ENCODE measurements around the gene IQSEC1. TPM values are rescaled to one million over a fixed set of nuclear protein-coding genes. Genes with fewer than 3 reads are reported as not detected.

The IQSEC1 gene
- total and polyA plus RNA-seq, 2 of the 8 experiments (the other 6 are each of a cell fraction or from before 2014, with no cell fraction given): 6.8 to 28.8 TPM

DNA sequence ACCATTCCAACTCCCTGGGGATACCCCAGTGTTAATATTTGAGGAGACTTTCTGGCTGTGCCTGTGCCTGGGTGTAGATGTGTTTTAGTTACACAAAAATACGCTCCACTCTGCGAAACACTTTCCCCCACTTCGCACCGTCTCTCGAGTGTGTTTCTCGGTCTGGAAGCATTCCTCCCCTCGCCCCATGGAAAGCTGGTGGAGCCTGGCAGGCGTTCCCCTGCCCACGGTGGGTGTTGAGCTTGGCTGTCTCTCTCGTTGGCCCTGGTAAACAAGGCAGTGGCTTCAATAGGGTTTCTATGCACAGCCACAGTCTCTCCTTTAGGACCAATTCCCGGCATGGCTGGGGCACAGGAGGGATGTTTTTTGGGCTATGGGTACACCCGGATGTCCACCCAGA, 19.3 kb downstream of the IQSEC1 start:
- H3K4me3 ChIP-seq (ENCODE audit: extremely low read depth in 1 of 4, insufficient read depth in 2 of 4, low read depth in 3 of 4, low read length in 4 of 4): no peak overlapping the region
- no peak overlapping the region for H4K91ac ChIP-seq (replicated peaks; ENCODE audit: insufficient read length, low read length)
- H3K27ac ChIP-seq (ENCODE audit: low read depth, low read length): no peak overlapping the region
- H3K79me2 ChIP-seq (ENCODE audit: control insufficient read depth in 1 of 2, insufficient read depth in 2 of 2, low read length in 2 of 2): no peaks in the 10 kb centered on the region
- no peak overlapping the region for H3K23ac ChIP-seq (ENCODE audit: insufficient read length)
- no peaks in the 10 kb centered on the region for H4K20me1 ChIP-seq (replicated peaks in 1 of 2; ENCODE audit: control insufficient read depth in 1 of 2, insufficient read depth in 2 of 2, low read length in 2 of 2)
- FAIRE-seq: no peak
- WGBS, 2 experiments (ENCODE audit: extremely low coverage in 1 of 2, insufficient coverage in 1 of 2, insufficient read length in 1 of 2, insufficient replicate concordance in 2 of 2, low coverage in 1 of 2, low lambda C conversion rate in 2 of 2, missing lambda C conversion rate in 1 of 2): 90% methylated on average over 12 of the region's 12 CpGs; no CpG with 5 or more reads in 1 of the 2 experiments
- ChIA-PET CTCF (ENCODE audit: partially characterized antibody) (interaction anchor here (0.6 to 1.6 kb wide), 4 partner anchors 13 to 27 kb away, joined by 3 read pairs; no protein-coding TSS in a partner anchor), POLR2A (ENCODE audit: partially characterized antibody) (no interaction called here)
- H3K56ac ChIP-seq (replicated peaks; ENCODE audit: insufficient read length, low read depth, low read length): no peak overlapping the region
- no peak overlapping the region for H3K9ac ChIP-seq (replicated peaks in 1 of 4; ENCODE audit: extremely low read depth in 1 of 4, low read depth in 3 of 4, low read length in 3 of 4)
- no peak overlapping the region for H3K14ac ChIP-seq (ENCODE audit: insufficient read length)
- H3K4me1 ChIP-seq (replicated peaks in 1 of 4; ENCODE audit: control insufficient read depth in 3 of 4, insufficient read depth in 4 of 4, low read length in 3 of 4): peaks cover 0 to 10% (median 4%) of the 10 kb centered on the region in 4 experiments; a peak in 5 of 7 replicates
- no peak for TF ChIP-seq TBP (IDR thresholded peaks at IDR 0.05; ENCODE audit: low read depth, low read length)
- no peaks in the 10 kb centered on the region for H3K9me3 ChIP-seq (ENCODE audit: insufficient read depth in 2 of 2, low read depth in 1 of 2, low read length in 1 of 2)
- no peak overlapping the region for H4K5ac ChIP-seq (ENCODE audit: insufficient read length, low read depth, low read length)
- H2BK20ac ChIP-seq (ENCODE audit: low read length): no peak overlapping the region
- H2BK12ac ChIP-seq (ENCODE audit: low read depth, low read length): no peak overlapping the region
- no peak overlapping the region for H2BK15ac ChIP-seq (ENCODE audit: low read length)
- DNase-seq (ENCODE audit: low read depth in 1 of 2, low spot score in 2 of 2): no peak
- no peaks in the 10 kb centered on the region for H3K23me2 ChIP-seq (ENCODE audit: low read depth, low read length)
- H2AK5ac ChIP-seq (ENCODE audit: low read depth, low read length): no peak overlapping the region
- H2AFZ ChIP-seq (ENCODE audit: low read length): no peak overlapping the region
- H2BK120ac ChIP-seq (replicated peaks; ENCODE audit: low read depth, low read length): no peak overlapping the region
- no peaks in the 10 kb centered on the region; the same call in 1 of the 2 replicates for H3K79me1 ChIP-seq (ENCODE audit: low read depth, low read length)
- no peak overlapping the region for H3K4me2 ChIP-seq (ENCODE audit: insufficient read depth in 1 of 2, low read depth in 2 of 2, low read length in 2 of 2)
- no peak overlapping the region for H3K18ac ChIP-seq (ENCODE audit: extremely low read depth, low read length)
- H3K36me3 ChIP-seq (ENCODE audit: control insufficient read depth in 2 of 4, insufficient read depth in 4 of 4, low read length in 3 of 4): no peaks in the 10 kb centered on the region
- H3K27me3 ChIP-seq (replicated peaks in 1 of 4; ENCODE audit: control insufficient read depth in 3 of 4, extremely low read depth in 1 of 4, insufficient read depth in 3 of 4, low read length in 3 of 4): no peaks in the 10 kb centered on the region; a peak in 1 of 7 replicates
- H2BK5ac ChIP-seq (ENCODE audit: low read depth, low read length): no peak overlapping the region
- no peak overlapping the region for H4K8ac ChIP-seq (ENCODE audit: extremely low read depth, insufficient read depth, low read length)
- no peak overlapping the region for H3K4ac ChIP-seq (replicated peaks; ENCODE audit: insufficient read length, low read depth, low read length)
